Suprapubic skin (tissue), 3 donors: Measurements from ENCODE around the gene SCFD2.

Experiments
- POLR2A ChIP-seq, 2 donors: fragments of 450-650 bp; IDR thresholded peaks; one replicate each; pipeline ENCODE4 v1.6.1; 2017; ENCODE audit warnings: antibody characterized with exemption in 2 of 2, mild to moderate bottlenecking in 2 of 2, moderate library complexity in 2 of 2
- TF ChIP-seq, protein P1 (sequence below), 2 donors: fragments of 200-600 bp in 1 of 2; fragments of 450-650 bp in 1 of 2; sonication (generic) in 1 of 2; IDR thresholded peaks; one replicate each; pipeline ENCODE4 v1.5.1; 2016 to 2019; ENCODE audit warnings: antibody characterized with exemption in 2 of 2, mild to moderate bottlenecking in 1 of 2, moderate library complexity in 1 of 2

GRCh38 chr4:53367721-53368120 is 1.9 kb upstream of the SCFD2 start:
- TF ChIP-seq POLR2A (IDR thresholded peaks at IDR 0.05): no peak
- TF ChIP-seq, protein P1, sequence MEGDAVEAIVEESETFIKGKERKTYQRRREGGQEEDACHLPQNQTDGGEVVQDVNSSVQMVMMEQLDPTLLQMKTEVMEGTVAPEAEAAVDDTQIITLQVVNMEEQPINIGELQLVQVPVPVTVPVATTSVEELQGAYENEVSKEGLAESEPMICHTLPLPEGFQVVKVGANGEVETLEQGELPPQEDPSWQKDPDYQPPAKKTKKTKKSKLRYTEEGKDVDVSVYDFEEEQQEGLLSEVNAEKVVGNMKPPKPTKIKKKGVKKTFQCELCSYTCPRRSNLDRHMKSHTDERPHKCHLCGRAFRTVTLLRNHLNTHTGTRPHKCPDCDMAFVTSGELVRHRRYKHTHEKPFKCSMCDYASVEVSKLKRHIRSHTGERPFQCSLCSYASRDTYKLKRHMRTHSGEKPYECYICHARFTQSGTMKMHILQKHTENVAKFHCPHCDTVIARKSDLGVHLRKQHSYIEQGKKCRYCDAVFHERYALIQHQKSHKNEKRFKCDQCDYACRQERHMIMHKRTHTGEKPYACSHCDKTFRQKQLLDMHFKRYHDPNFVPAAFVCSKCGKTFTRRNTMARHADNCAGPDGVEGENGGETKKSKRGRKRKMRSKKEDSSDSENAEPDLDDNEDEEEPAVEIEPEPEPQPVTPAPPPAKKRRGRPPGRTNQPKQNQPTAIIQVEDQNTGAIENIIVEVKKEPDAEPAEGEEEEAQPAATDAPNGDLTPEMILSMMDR (IDR thresholded peaks at IDR 0.05): no peak
